Stimulated activated CD4-positive, alpha-beta T cell treated with anti-CD3 and anti-CD28 coated beads, Interleukin-15, amount 100 ng/mL, for 1 hour (primary cell): ENCODE results near the gene BLNK.

Experiments used
- DNase-seq, 2 donors: peaks; one replicate each; pipeline ENCODE4 v3.0.0-alpha.2; 2020; ENCODE audit warnings: low read depth in 1 of 2, low spot score in 1 of 2

BLNK gene

GRCh38 chr10:96288151-96288621 is 16.8 kb upstream of the BLNK start:
- DNase-seq: no peak

GRCh38 chr10:96287392-96288105 is 16.2 kb upstream of the BLNK start:
- DNase-seq: no peak

- DNase-seq: no peak
Observed at GRCh38 chr10:96285331-96285752, 14.0 kb upstream of the BLNK start.

- no peak for DNase-seq
Observed at GRCh38 chr10:96283756-96284155, 12.4 kb upstream of the BLNK start.

GRCh38 chr10:96283351-96283750 is 12.0 kb upstream of the BLNK start:
- DNase-seq: no peak

- no peak for DNase-seq
Observed at GRCh38 chr10:96281444-96282029, 10.2 kb upstream of the BLNK start.

- DNase-seq: no peak
Observed at GRCh38 chr10:96280859-96281258, 9.5 kb upstream of the BLNK start.

GRCh38 chr10:96279191-96279641 is 7.8 kb upstream of the BLNK start:
- DNase-seq: no peak

GRCh38 chr10:96276831-96277230 is 5.5 kb upstream of the BLNK start:
- no peak for DNase-seq

GRCh38 chr10:96276426-96276825 is 5.1 kb upstream of the BLNK start:
- no peak for DNase-seq

GRCh38 chr10:96275685-96276418 is 4.5 kb upstream of the BLNK start:
- DNase-seq: no peak

GRCh38 chr10:96272316-96273280 is 1.2 kb upstream of the BLNK start:
- DNase-seq: no peak

- DNase-seq: no peak
Observed at GRCh38 chr10:96270571-96270970, 798 bp downstream of the BLNK start.

GRCh38 chr10:96269438-96270300 is 1.7 kb downstream of the BLNK start:
- no peak for DNase-seq

- no peak for DNase-seq
Observed at GRCh38 chr10:96268341-96268909, 2.9 kb downstream of the BLNK start.

GRCh38 chr10:96267234-96267705 is 4.1 kb downstream of the BLNK start:
- DNase-seq: no peak

GRCh38 chr10:96266118-96266770 is 5.1 kb downstream of the BLNK start:
- no peak for DNase-seq

GRCh38 chr10:96264938-96265337 is 6.4 kb downstream of the BLNK start:
- DNase-seq: no peak

- no peak for DNase-seq
Observed at GRCh38 chr10:96263669-96264068, 7.7 kb downstream of the BLNK start.
